ENCODE results near the gene KLHL26.

Gene KLHL26

GRCh38 chr19:18716857-18717256 is 80.0 kb downstream of the KLHL26 start:
- no peak for DNase-seq (ENCODE audit: low read depth in 2 of 3, low spot score in 1 of 3)

DNA sequence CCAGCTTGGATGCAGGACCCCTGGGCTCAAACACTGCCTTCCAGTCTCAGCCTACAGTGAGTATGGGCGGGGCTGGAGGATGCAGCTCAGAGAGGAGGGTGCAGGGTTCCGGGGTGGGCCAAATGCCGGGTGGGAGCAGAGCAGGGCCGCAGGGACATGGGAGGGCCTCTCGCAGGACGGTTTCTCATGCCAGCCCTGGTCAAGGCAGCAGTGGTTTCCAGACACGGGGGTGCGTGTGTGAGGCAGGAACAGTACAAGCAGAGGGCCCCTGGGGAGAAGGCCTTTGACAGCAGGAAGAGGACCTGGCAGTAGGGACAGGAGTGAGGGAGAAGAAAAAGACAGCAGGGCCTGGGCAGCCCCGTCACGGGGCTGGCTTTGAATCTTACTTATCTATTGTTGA is 80.8 kb downstream of the KLHL26 start:
- no peak for DNase-seq (ENCODE audit: low read depth in 2 of 3, low spot score in 1 of 3)

DNA sequence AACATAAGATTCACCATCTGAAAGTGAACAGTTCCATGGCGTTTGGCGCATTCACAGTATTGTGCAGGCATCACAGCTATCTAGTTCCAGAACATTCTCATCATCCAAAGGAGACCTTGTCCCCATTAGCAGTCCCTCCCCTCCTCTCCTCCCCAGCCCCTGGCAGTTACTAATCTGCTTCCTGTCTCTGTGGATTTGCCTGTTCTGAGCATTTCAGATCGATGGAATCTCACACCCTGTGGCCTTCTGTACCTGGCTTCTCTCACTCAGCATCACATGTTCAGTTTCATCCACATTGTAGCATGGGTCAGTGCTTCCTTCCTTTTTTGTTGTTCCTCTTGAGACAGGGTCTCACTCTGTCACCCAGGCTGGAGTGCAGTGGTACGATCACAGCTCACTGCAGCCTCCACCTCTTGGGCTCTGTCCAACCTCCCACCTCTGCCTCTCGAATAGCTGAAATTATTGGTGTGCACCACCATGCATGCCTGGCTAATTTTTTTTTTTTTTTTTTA is 81.2 kb downstream of the KLHL26 start:
- DNase-seq (ENCODE audit: low read depth in 2 of 3, low spot score in 1 of 3), result no peak

DNA sequence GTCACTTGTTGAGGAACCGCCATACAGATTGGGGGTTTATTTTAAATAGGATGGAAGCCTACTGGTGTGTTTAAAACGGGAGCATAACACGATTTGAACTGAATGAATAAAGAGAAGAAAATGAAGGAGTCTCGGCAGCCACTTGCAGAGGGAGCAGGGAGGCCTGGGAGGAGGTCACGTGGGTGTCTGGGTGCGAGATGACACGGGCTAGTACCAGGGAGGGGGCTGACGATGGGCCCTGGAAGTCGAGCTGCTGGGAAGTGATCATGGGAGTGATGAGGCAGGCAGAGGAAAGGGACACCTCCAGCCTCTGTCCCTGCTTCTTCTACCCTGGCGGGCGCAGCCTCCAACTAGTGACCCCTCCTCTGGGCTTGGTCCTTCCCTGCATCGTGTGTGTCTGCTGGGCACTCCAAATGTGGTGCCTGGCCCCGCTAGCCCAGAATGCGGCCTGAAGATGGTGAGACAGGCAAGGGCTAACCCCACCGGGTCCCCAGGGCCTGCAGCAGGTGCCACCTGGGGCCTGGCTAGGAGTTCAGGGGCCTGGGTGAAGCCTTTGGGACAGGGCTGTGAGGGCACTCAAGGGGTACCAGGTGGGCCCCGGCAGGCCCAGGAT is 82.1 kb downstream of the KLHL26 start:
- DNase-seq (ENCODE audit: low read depth in 2 of 3, low spot score in 1 of 3), result no peak

GRCh38 chr19:18719541-18719940 is 82.7 kb downstream of the KLHL26 start:
- no peak for DNase-seq (ENCODE audit: low read depth in 2 of 3, low spot score in 1 of 3)

All from stimulated activated CD4-positive, alpha-beta T cell treated with anti-CD3 and anti-CD28 coated beads, Interleukin-12 subunit alpha, Interleukin-12 subunit beta, amount 100 ng/mL, for 48 hours (primary cell).